ENCODE measurements around the gene USH2A.

DNA sequence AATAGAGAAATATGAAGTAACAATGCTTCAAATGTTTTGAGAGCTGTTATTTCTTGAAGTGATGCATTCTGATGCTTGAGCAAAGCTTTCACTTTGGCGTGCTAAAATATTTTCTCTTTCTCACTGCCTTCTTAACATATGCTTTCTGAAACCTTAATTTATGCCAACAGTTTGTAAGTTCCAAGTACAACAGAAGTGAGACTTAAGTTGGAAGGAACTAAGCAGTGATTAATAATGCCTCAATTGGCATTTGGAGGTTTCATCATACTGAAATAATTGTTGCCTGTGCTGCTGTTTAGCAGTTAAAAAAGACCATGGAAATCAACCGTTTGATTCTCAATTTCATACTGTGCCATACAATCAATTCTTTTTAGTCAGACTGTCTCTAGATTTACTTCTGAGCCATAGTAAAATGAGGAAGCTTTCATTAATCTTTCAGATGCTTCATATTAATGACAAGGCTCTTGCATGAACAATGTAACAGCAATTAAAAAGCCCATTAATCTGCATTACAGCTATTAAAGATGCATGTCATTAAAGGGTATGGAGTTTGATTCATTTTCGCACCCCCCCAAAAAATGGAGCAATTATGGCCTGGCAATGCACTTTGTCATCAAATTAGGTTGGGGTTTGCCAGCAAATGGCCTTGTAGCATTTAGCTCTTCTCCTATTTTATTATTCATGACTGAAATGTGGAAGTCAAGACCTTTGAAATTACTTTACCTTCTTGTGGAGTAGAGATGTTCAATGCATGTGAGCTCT lies 375.3 kb downstream of the USH2A start:
- TF ChIP-seq, protein P1, sequence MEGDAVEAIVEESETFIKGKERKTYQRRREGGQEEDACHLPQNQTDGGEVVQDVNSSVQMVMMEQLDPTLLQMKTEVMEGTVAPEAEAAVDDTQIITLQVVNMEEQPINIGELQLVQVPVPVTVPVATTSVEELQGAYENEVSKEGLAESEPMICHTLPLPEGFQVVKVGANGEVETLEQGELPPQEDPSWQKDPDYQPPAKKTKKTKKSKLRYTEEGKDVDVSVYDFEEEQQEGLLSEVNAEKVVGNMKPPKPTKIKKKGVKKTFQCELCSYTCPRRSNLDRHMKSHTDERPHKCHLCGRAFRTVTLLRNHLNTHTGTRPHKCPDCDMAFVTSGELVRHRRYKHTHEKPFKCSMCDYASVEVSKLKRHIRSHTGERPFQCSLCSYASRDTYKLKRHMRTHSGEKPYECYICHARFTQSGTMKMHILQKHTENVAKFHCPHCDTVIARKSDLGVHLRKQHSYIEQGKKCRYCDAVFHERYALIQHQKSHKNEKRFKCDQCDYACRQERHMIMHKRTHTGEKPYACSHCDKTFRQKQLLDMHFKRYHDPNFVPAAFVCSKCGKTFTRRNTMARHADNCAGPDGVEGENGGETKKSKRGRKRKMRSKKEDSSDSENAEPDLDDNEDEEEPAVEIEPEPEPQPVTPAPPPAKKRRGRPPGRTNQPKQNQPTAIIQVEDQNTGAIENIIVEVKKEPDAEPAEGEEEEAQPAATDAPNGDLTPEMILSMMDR (IDR thresholded peaks at IDR 0.05) = no peak
- TF ChIP-seq EP300 (IDR thresholded peaks at IDR 0.05) = no peak
